ENCODE data around the gene MTPN. TPM values are rescaled to one million over a fixed set of nuclear protein-coding genes. Genes with fewer than 3 reads are reported as not detected.

MTPN gene
- total RNA-seq, 3 donors from 2014 or later, result 66.5 to 97.0 (median 85.5) TPM

DNA sequence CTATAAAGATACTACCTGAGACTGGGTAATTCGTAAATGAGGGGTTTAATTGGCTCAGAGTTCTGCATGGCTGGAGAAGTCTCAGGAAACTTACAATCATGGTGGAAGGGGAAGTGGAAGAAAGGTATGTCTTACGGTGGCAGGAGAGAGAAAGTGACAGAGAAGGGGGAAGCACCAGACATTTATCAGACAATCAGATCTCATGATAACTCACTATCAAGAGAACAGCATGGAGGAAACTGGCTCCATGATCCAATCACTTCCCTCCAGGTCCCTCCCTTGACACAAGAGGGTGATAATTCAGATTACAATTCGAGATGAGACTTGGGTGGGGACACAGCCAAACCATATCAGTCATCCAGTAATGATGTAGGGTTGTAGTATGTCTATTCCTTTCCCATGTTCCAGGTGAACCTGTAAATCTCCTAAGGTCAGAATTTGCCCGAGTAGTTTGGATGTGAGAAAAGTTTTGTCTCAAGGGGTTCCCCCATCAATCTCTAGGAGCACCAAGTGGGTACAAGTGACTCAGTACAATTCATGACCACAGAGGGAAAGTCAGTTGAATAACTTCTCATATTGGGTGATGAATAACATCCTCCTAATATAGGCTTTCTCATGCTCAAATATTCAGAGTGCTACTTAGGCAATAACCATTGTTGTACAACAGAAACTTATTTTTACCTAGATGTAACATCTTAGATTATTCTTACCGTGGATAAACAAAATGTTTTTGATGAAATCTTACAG is 39.7 kb upstream of the MTPN start:
- Histone ChIP-seq H3K9me3 (no peaks in the 10 kb centered on the region), H3K4me3 (no peak overlapping the region), H3K27me3 (no peaks in the 10 kb centered on the region), H3K4me1 (no peaks in the 10 kb centered on the region), H3K27ac (no peak overlapping the region), H3K36me3 (no peaks in the 10 kb centered on the region)
- TF ChIP-seq, protein P1, sequence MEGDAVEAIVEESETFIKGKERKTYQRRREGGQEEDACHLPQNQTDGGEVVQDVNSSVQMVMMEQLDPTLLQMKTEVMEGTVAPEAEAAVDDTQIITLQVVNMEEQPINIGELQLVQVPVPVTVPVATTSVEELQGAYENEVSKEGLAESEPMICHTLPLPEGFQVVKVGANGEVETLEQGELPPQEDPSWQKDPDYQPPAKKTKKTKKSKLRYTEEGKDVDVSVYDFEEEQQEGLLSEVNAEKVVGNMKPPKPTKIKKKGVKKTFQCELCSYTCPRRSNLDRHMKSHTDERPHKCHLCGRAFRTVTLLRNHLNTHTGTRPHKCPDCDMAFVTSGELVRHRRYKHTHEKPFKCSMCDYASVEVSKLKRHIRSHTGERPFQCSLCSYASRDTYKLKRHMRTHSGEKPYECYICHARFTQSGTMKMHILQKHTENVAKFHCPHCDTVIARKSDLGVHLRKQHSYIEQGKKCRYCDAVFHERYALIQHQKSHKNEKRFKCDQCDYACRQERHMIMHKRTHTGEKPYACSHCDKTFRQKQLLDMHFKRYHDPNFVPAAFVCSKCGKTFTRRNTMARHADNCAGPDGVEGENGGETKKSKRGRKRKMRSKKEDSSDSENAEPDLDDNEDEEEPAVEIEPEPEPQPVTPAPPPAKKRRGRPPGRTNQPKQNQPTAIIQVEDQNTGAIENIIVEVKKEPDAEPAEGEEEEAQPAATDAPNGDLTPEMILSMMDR (IDR thresholded peaks at IDR 0.05), result no peak
- TF ChIP-seq POLR2A (IDR thresholded peaks at IDR 0.05) (no peak), POLR2AphosphoS5 (IDR thresholded peaks at IDR 0.05) (no peak)
- intact Hi-C loops (cut with DNase I; ENCODE audit: low total_unique reads), result no loop called here
- no peak for DNase-seq (ENCODE audit: low spot score in 2 of 2)

DNA sequence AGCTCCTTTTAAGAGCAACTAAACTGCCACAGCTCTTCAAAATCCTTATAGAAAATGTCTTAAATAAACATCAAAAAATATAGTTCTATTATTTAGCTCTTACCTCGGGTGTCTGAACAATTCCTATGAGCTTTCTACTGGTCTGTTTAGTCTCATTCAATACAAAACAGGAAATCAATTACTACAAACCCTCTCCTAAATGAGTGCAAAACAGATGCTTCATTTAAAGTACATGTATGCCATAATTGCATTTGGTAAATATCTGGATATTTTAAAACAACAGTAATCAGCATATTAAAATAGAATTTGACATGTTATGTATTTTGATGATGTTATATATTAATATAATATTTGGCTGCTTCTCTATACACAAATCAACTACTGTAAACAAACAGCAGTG is 38.5 kb upstream of the MTPN start:
- Histone ChIP-seq H3K4me1 (no peaks in the 10 kb centered on the region), H3K4me3 (no peak overlapping the region), H3K36me3 (no peaks in the 10 kb centered on the region), H3K27ac (no peak overlapping the region), H3K9me3 (no peaks in the 10 kb centered on the region), H3K27me3 (no peaks in the 10 kb centered on the region)
- TF ChIP-seq, protein P1 (IDR thresholded peaks at IDR 0.05), result no peak
- TF ChIP-seq POLR2A (IDR thresholded peaks at IDR 0.05) (no peak), POLR2AphosphoS5 (IDR thresholded peaks at IDR 0.05) (no peak)
- no peak for DNase-seq (ENCODE audit: low spot score in 2 of 2)
- intact Hi-C loops (cut with DNase I; ENCODE audit: low total_unique reads), result no loop called here

DNA sequence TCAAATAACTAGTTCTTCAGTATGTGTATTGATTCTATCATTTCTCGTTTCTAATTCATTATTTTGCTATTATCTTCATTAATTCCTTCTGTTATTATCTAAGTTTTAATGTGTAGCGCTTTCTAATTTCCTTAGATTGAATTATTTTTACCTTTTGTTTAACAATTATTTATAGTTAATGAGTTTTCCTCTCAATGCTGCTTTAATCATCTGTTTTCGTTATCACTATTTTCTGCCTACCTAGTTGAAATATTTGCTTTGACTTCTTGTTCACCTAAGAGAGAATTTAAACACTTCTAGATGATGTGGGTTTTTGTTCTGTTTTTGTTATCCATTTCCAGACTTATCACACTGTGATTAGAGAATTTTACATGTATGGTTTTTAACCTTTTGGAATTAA is 37.5 kb upstream of the MTPN start:
- DNase-seq (ENCODE audit: low spot score in 2 of 2), result no peak
- no peak overlapping the region for H3K27ac ChIP-seq
- TF ChIP-seq POLR2A (IDR thresholded peaks at IDR 0.05) (no peak), POLR2AphosphoS5 (IDR thresholded peaks at IDR 0.05) (no peak)
- TF ChIP-seq, protein P1 (IDR thresholded peaks at IDR 0.05), result no peak
- H3K9me3 ChIP-seq, result no peaks in the 10 kb centered on the region
- H3K4me1 ChIP-seq, result no peaks in the 10 kb centered on the region
- H3K36me3 ChIP-seq, result no peaks in the 10 kb centered on the region
- H3K4me3 ChIP-seq, result no peak overlapping the region
- intact Hi-C loops (cut with DNase I; ENCODE audit: low total_unique reads), result no loop called here
- H3K27me3 ChIP-seq, result no peaks in the 10 kb centered on the region

DNA sequence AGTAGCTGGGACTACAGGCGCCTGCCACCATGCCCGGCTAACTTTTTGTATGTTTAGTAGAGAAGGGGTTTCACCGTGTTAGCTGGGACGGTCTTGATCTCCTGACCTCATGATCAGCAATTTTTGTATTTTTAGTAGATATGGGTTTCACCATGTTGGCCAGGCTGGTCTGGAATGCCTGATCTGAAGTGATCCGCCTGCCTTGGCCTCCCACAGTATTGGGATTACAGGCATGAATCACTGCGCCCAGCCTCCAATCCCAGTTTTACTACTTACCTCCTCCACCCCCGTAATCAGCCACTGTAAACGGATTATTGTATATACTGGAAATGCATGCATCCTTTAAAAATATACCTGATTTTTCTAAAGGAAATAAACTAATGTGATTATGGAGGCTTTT is 35.1 kb upstream of the MTPN start:
- DNase-seq (ENCODE audit: low spot score in 2 of 2), result no peak
- Histone ChIP-seq H3K4me3 (no peak overlapping the region), H3K27me3 (no peaks in the 10 kb centered on the region), H3K27ac (no peak overlapping the region), H3K36me3 (no peaks in the 10 kb centered on the region), H3K9me3 (no peaks in the 10 kb centered on the region), H3K4me1 (no peaks in the 10 kb centered on the region)
- TF ChIP-seq, protein P1 (IDR thresholded peaks at IDR 0.05), result no peak
- no peak for TF ChIP-seq POLR2A (IDR thresholded peaks at IDR 0.05)
- TF ChIP-seq POLR2AphosphoS5 (IDR thresholded peaks at IDR 0.05), result no peak
- intact Hi-C loops (cut with DNase I; ENCODE audit: low total_unique reads), result no loop called here

DNA sequence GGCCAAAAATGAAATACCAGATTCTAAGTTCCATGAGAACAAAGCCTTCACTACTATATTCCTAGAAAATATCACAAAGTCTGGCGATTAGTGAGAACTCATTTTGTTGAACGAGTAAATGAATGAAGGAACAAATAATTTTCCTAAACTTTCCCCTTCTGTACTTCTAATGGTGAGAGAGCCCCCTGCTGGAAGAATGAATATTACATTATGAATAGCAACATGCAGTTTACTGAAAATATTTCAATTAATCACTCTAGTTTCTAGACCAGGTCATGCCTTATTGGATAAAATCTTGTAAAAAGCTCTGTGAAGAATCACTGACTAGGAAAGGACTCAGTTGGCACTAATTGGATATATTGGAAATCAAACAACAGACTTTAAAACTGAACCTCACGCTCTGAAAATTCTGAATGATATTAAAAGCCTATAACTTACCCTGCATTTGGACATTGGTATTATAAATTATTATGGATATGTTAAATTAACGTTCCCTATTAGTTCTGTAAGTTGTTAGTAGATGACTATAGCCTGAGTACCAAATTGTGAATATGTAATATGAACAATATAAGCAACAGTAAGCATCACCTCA is 32.4 kb upstream of the MTPN start:
- Histone ChIP-seq H3K4me1 (no peaks in the 10 kb centered on the region), H3K4me3 (no peak overlapping the region), H3K27me3 (no peaks in the 10 kb centered on the region), H3K36me3 (no peaks in the 10 kb centered on the region), H3K9me3 (no peaks in the 10 kb centered on the region), H3K27ac (no peak overlapping the region)
- intact Hi-C loops (cut with DNase I; ENCODE audit: low total_unique reads), result no loop called here
- TF ChIP-seq POLR2AphosphoS5 (IDR thresholded peaks at IDR 0.05), result no peak
- TF ChIP-seq, protein P1 (IDR thresholded peaks at IDR 0.05), result peak; percentile 79 to 85 (median 79)
- DNase-seq (ENCODE audit: low spot score in 2 of 2), result no peak

Data from breast epithelium (tissue), 4 donors.